Spleen (tissue), 11 donors: ENCODE results near the gene KCNJ10. TPM values are rescaled to one million over a fixed set of nuclear protein-coding genes. Genes with fewer than 3 reads are reported as not detected.

Experiments
- DNase-seq: peaks from one replicate; pipeline ENCODE4 v3.0.0-alpha.2; 2020
- H3K27ac ChIP-seq, 8 donors: fragments of 200-600 bp; sonication (generic) in 7 of 8; 1 replicate in 4 of 8; 2 replicates in 4 of 8; pipeline versions ENCODE4 v1.5.0 to v1.8.0; 2016 to 2021; ENCODE audit warnings: inconsistent platforms in 4 of 8, mild to moderate bottlenecking in 4 of 8, moderate library complexity in 1 of 8
- H3K27me3 ChIP-seq, 7 donors: fragments of 200-600 bp; sonication (generic) in 6 of 7; replicated peaks in 1 of 7; 1 replicate in 4 of 7; 2 replicates in 3 of 7; pipeline versions ENCODE4 v1.5.0 to v1.8.0; 2016 to 2021; ENCODE audit warnings: inconsistent platforms in 3 of 7, mild to moderate bottlenecking in 1 of 7
- H3K36me3 ChIP-seq, 6 donors: fragments of 200-600 bp; sonication (generic) in 5 of 6; 1 replicate in 4 of 6; 2 replicates in 2 of 6; pipeline versions ENCODE4 v1.5.0 to v1.8.0; 2016 to 2021; ENCODE audit warnings: inconsistent platforms in 2 of 6
- H3K4me1 ChIP-seq, 6 donors: fragments of 200-600 bp; sonication (generic) in 5 of 6; 1 replicate in 3 of 6; 2 replicates in 3 of 6; pipeline versions ENCODE4 v1.5.0 to v1.8.0; 2016 to 2021; ENCODE audit warnings: inconsistent platforms in 3 of 6
- H3K4me3 ChIP-seq, 8 donors: fragments of 200-600 bp; sonication (generic) in 7 of 8; 1 replicate in 4 of 8; 2 replicates in 4 of 8; pipeline versions ENCODE4 v1.5.0 to v1.8.0; 2016 to 2021; ENCODE audit warnings: inconsistent platforms in 4 of 8, mild to moderate bottlenecking in 4 of 8, moderate library complexity in 2 of 8
- H3K9me3 ChIP-seq, 8 donors: fragments of 200-600 bp; sonication (generic) in 7 of 8; 1 replicate in 4 of 8; 2 replicates in 4 of 8; pipeline versions ENCODE4 v1.5.0 to v1.8.0; 2016 to 2021; ENCODE audit warnings: inconsistent platforms in 4 of 8
- POLR2A ChIP-seq, 3 donors: fragments of 450-650 bp; IDR thresholded peaks; one replicate each; pipeline ENCODE4 v1.5.1; 2017; ENCODE audit warnings: antibody characterized with exemption in 3 of 3, mild to moderate bottlenecking in 1 of 3
- POLR2AphosphoS5 ChIP-seq, 3 donors: sonication (generic); formaldehyde crosslinking; IDR thresholded peaks; one replicate each; pipeline ENCODE4 v1.5.1; 2017; ENCODE audit warnings: antibody characterized with exemption in 3 of 3
- WGBS, 5 donors: extraction: QIAGEN DNeasy Blood & Tissue Kit in 3 of 5; methylation state at CpG; one replicate each; pipeline versions ENCODE4 v1.1.5 to v1.1.7; 2013 to 2018; 5-methylcytosine and 5-hydroxymethylcytosine counted together
- intact Hi-C: fragments of 100-400 bp; cut with DNase I; formaldehyde crosslinking; loops from one replicate; pipeline ENCODE4 v1.15.0; 2023; ENCODE audit warnings: low total_unique reads
- polyA plus RNA-seq, 3 donors: library from polyadenylated mRNA; stranded (reverse); fragments of 200-250 nt; gene quantifications; one replicate each; pipeline ENCODE4 v1.2.1, GENCODE V29; 2013
- total RNA-seq, 7 donors: library from RNA; depleted of rRNA in 3 of 7; stranded (reverse); fragments of >200 nt in 3 of 7; fragmentation: NEBNext Ultra II Directional in 4 of 7; extraction: Animal tissue kit (Norgen Biotek cat#: 25700) in 4 of 7; gene quantifications; one replicate each; pipeline versions ENCODE4 v1.1.0 to v1.2.1, GENCODE V29; 2016 to 2021
- TF ChIP-seq, protein P1 (sequence below), 11 experiments: fragments of 200-600 bp in 7 of 11; fragments of 450-650 bp in 4 of 11; sonication (generic) in 4 of 11; IDR thresholded peaks in 8 of 11; conservative IDR thresholded peaks in 3 of 11; 1 replicate in 7 of 11; 2 replicates in 4 of 11; pipeline versions ENCODE4 v1.4.0 to v1.8.0; 2016 to 2021; ENCODE audit warnings: antibody characterized with exemption in 11 of 11, inconsistent platforms in 4 of 11, mild to moderate bottlenecking in 1 of 11
- donor health status: healthy with polysubstance abuse.
- donor health status: DM: no; HTN: no; CAD: no; lungs with moderate emphysema.
- donor health status: DM: no; HTN: no; CAD: no.
- donor health status: Bipolar disorder and iron deficiency.
- donor health status: healthy.
- donor health status: DM: no; HTN: no; CAD: no.
- donor health status: DM: yes; HTN: yes; CAD: no.

The KCNJ10 gene
- total and polyA plus RNA-seq, 10 donors, result 3.7 to 30.8 (median 14.2) TPM

- Histone ChIP-seq H3K27me3 (peaks cover 0 to 41% (median 0%) of the 10 kb centered on the region in 7 donors), H3K4me3 (no peak overlapping the region), H3K36me3 (no peaks in the 10 kb centered on the region), H3K27ac (no peak overlapping the region), H3K4me1 (no peaks in the 10 kb centered on the region), H3K9me3 (no peaks in the 10 kb centered on the region)
- intact Hi-C loops, result no loop called here
- 92 to 99% (median 93%) methylated on average over 7 of the region's 7 CpGs for WGBS, 5 donors
- DNase-seq, result no peak
- TF ChIP-seq POLR2A (IDR thresholded peaks at IDR 0.05) (no peak), POLR2AphosphoS5 (IDR thresholded peaks at IDR 0.05) (no peak)
- TF ChIP-seq, protein P1, sequence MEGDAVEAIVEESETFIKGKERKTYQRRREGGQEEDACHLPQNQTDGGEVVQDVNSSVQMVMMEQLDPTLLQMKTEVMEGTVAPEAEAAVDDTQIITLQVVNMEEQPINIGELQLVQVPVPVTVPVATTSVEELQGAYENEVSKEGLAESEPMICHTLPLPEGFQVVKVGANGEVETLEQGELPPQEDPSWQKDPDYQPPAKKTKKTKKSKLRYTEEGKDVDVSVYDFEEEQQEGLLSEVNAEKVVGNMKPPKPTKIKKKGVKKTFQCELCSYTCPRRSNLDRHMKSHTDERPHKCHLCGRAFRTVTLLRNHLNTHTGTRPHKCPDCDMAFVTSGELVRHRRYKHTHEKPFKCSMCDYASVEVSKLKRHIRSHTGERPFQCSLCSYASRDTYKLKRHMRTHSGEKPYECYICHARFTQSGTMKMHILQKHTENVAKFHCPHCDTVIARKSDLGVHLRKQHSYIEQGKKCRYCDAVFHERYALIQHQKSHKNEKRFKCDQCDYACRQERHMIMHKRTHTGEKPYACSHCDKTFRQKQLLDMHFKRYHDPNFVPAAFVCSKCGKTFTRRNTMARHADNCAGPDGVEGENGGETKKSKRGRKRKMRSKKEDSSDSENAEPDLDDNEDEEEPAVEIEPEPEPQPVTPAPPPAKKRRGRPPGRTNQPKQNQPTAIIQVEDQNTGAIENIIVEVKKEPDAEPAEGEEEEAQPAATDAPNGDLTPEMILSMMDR (IDR thresholded peaks at IDR 0.05 in 8 of 11, conservative IDR thresholded peaks at IDR 0.05 in 3 of 11), result no peak
Measured at GRCh38 chr1:159980786-159981185, 89.2 kb downstream of the KCNJ10 start.

- Histone ChIP-seq H3K4me3 (no peak overlapping the region), H3K9me3 (no peaks in the 10 kb centered on the region), H3K36me3 (no peaks in the 10 kb centered on the region), H3K4me1 (no peaks in the 10 kb centered on the region), H3K27me3 (peaks cover 0 to 43% (median 0%) of the 10 kb centered on the region in 7 donors), H3K27ac (no peak overlapping the region)
- no peak for DNase-seq
- intact Hi-C loops, result no loop called here
- 66 to 75% (median 74%) methylated on average over 6 of the region's 6 CpGs for WGBS, 5 donors
- no peak for TF ChIP-seq POLR2AphosphoS5 (IDR thresholded peaks at IDR 0.05)
- TF ChIP-seq, protein P1 (IDR thresholded peaks at IDR 0.05 in 8 of 11, conservative IDR thresholded peaks at IDR 0.05 in 3 of 11), result no peak
- TF ChIP-seq POLR2A (IDR thresholded peaks at IDR 0.05), result no peak
Measured at GRCh38 chr1:159980076-159980475, 89.9 kb downstream of the KCNJ10 start.

GRCh38 chr1:159979257-159979656 lies 90.7 kb downstream of the KCNJ10 start:
- no peak for DNase-seq
- 74 to 93% (median 82%) methylated on average over 3 of the region's 3 CpGs for WGBS, 5 donors
- Histone ChIP-seq H3K36me3 (no peaks in the 10 kb centered on the region), H3K27ac (no peak overlapping the region), H3K4me3 (no peak overlapping the region), H3K27me3 (peaks cover 0 to 49% (median 0%) of the 10 kb centered on the region in 7 donors), H3K9me3 (no peaks in the 10 kb centered on the region), H3K4me1 (no peaks in the 10 kb centered on the region)
- TF ChIP-seq, protein P1 (IDR thresholded peaks at IDR 0.05 in 8 of 11, conservative IDR thresholded peaks at IDR 0.05 in 3 of 11), result no peak
- no peak for TF ChIP-seq POLR2AphosphoS5 (IDR thresholded peaks at IDR 0.05)
- TF ChIP-seq POLR2A (IDR thresholded peaks at IDR 0.05), result no peak
- intact Hi-C loops, result no loop called here

GRCh38 chr1:159978107-159978398 lies 91.9 kb downstream of the KCNJ10 start:
- H3K4me3 ChIP-seq, result no peak overlapping the region
- H3K27ac ChIP-seq, result no peak overlapping the region
- no peak for DNase-seq
- WGBS, 5 donors, result 64 to 88% (median 83%) methylated on average over 2 of the region's 2 CpGs
- intact Hi-C loops, result no loop called here
- no peaks in the 10 kb centered on the region for H3K9me3 ChIP-seq
- no peaks in the 10 kb centered on the region for H3K4me1 ChIP-seq
- H3K27me3 ChIP-seq, result peaks cover 0 to 58% (median 0%) of the 10 kb centered on the region in 7 donors
- H3K36me3 ChIP-seq, result no peaks in the 10 kb centered on the region
- no peak for TF ChIP-seq POLR2A (IDR thresholded peaks at IDR 0.05)
- TF ChIP-seq, protein P1 (IDR thresholded peaks at IDR 0.05 in 8 of 11, conservative IDR thresholded peaks at IDR 0.05 in 3 of 11), result no peak
- no peak for TF ChIP-seq POLR2AphosphoS5 (IDR thresholded peaks at IDR 0.05)
